GM12878 (cell line): Measurements from ENCODE around the gene CITED2. TPM values are rescaled to one million over a fixed set of nuclear protein-coding genes. Genes with fewer than 3 reads are reported as not detected.

ENCODE experiments used
- ATAC-seq: fragments of 200-7000 bp; cut with Tn5 transposase; 3 replicates; pipeline ENCODE4 v1.9.1; 2020; ENCODE audit warnings: mild to moderate bottlenecking, moderate library complexity
- BruUV-seq: library from RNA; stranded (reverse); fragments of 400-500 nt; replicated peaks from 2 replicates; lab custom pipeline; 2021; lab: Mats Ljungman, UMichigan
- CTCF ChIA-PET: fragments of 300-600 bp; sonication (Branson Sonifier 250); formaldehyde crosslinking; extraction: SDS; loops from one replicate; lab custom pipeline; 2021; ENCODE audit warnings: inconsistent platforms; lab: Yijun Ruan, JAX
- POLR2A ChIA-PET: fragments of 350-600 bp; formaldehyde crosslinking; extraction: SDS; loops from one replicate; lab custom pipeline; 2021; ENCODE audit warnings: inconsistent platforms; lab: Charles Lee
- RAD21 ChIA-PET: fragments of 300-600 bp; sonication (Branson Sonifier 250); formaldehyde crosslinking; loops from one replicate; lab custom pipeline; 2023; ENCODE audit warnings: antibody characterized with exemption; ENCODE audit not compliant: unreplicated experiment; lab: Charles Lee
- SMC1A ChIA-PET: fragments of 300-600 bp; sonication (Branson Sonifier 250); formaldehyde crosslinking; loops from one replicate; lab custom pipeline; 2023; ENCODE audit not compliant: unreplicated experiment, uncharacterized antibody; lab: Charles Lee
- DNase-seq: peaks from one replicate; pipeline ENCODE4 v3.0.0-alpha.2; 2011; ENCODE audit warnings: low read depth, low spot score
- FAIRE-seq: peaks from 3 replicates; lab custom pipeline; 2011; peaks lifted over from hg19 to GRCh38; lab: Jason Lieb, UNC
- H2AFZ ChIP-seq: 2 replicates; pipeline ENCODE4 v1.6.0; 2011; ENCODE audit warnings: low read depth, low read length, control low read depth; ENCODE audit not compliant: control insufficient read depth
- H3K27ac ChIP-seq: 2 replicates; pipeline ENCODE4 v1.5.1; 2011; ENCODE audit warnings: control low read depth; ENCODE audit not compliant: control insufficient read depth, insufficient read depth
- H3K27me3 ChIP-seq, 2 experiments: replicated peaks in 1 of 2; 2 replicates each; pipeline versions ENCODE4 v1.6.0 to v1.6.1; 2011; ENCODE audit warnings: low read length in 1 of 2; ENCODE audit not compliant: control insufficient read depth in 2 of 2, insufficient read depth in 2 of 2
- H3K36me3 ChIP-seq, 2 experiments: 2 replicates each; pipeline ENCODE4 v1.5.1; 2011; ENCODE audit warnings: low read length in 1 of 2; ENCODE audit not compliant: control insufficient read depth in 2 of 2, insufficient read depth in 2 of 2
- H3K4me1 ChIP-seq: 2 replicates; pipeline ENCODE4 v1.6.1; 2011; ENCODE audit warnings: mild to moderate bottlenecking, low read length, moderate library complexity, mixed read lengths; ENCODE audit not compliant: control insufficient read depth, insufficient read depth
- H3K4me2 ChIP-seq: 2 replicates; pipeline ENCODE4 v1.6.0; 2011; ENCODE audit warnings: control low read depth; ENCODE audit not compliant: control insufficient read depth, insufficient read depth
- H3K4me3 ChIP-seq: fragments of 200-600 bp; sonication (generic); 2 replicates; pipeline ENCODE4 v1.5.1; 2016
- H3K79me2 ChIP-seq: 2 replicates; pipeline ENCODE4 v1.6.0; 2011; ENCODE audit warnings: low read length; ENCODE audit not compliant: control insufficient read depth, insufficient read depth
- H3K9ac ChIP-seq: 2 replicates; pipeline ENCODE4 v1.8.0; 2011; ENCODE audit warnings: low read length, control low read depth, mixed read lengths; ENCODE audit not compliant: control insufficient read depth, insufficient read depth
- H3K9me3 ChIP-seq: replicated peaks from 3 replicates; pipeline ENCODE4 v1.5.1; 2011; ENCODE audit warnings: mild to moderate bottlenecking, low read length; ENCODE audit not compliant: control insufficient read depth, insufficient read depth
- H4K20me1 ChIP-seq: 2 replicates; pipeline ENCODE4 v1.6.0; 2011; ENCODE audit not compliant: control insufficient read depth, insufficient read depth
- CBX3 ChIP-seq: fragments of 200-600 bp; sonication (generic); IDR thresholded peaks from 2 replicates; pipeline ENCODE4 v1.6.1; 2016; ENCODE audit warnings: low read depth, borderline replicate concordance
- CHD2 ChIP-seq: IDR thresholded peaks from 2 replicates; pipeline ENCODE4 v1.6.1; 2011; ENCODE audit warnings: low read depth, low read length, improper control_type of control experiment, borderline replicate concordance
- DPF2 ChIP-seq: fragments of 450-650 bp; IDR thresholded peaks from 2 replicates; pipeline ENCODE4 v1.6.1; 2017; ENCODE audit warnings: mild to moderate bottlenecking
- EP300 ChIP-seq, 2 experiments: fragments of 150-350 bp in 1 of 2; IDR thresholded peaks; 2 replicates each; pipeline ENCODE4 v1.6.1; 2011 to 2012; ENCODE audit warnings: low read depth in 2 of 2, low read length in 2 of 2, borderline replicate concordance in 1 of 2, improper control_type of control experiment in 1 of 2, inconsistent platforms in 1 of 2; ENCODE audit not compliant: control insufficient read depth in 1 of 2
- HDAC2 ChIP-seq: fragments of 200-600 bp; sonication (generic); IDR thresholded peaks from 2 replicates; pipeline ENCODE4 v1.6.1; 2017
- NFIC ChIP-seq: IDR thresholded peaks from 2 replicates; pipeline ENCODE4 v1.6.1; 2012; ENCODE audit warnings: low read depth, mild to moderate bottlenecking, inconsistent platforms, low read length, moderate library complexity
- NFYA ChIP-seq: IDR thresholded peaks from 2 replicates; pipeline ENCODE4 v1.6.1; 2011; ENCODE audit warnings: low read depth, mild to moderate bottlenecking, low read length, improper control_type of control experiment, borderline replicate concordance
- RFX5 ChIP-seq: IDR thresholded peaks from 2 replicates; pipeline ENCODE4 v1.6.1; 2011; ENCODE audit warnings: low read depth, low read length, improper control_type of control experiment
- WGBS: methylation state at CpG from one replicate; pipeline ENCODE4 v1.1.6; 2016; ENCODE audit warnings: low lambda C conversion rate; ENCODE audit not compliant: insufficient replicate concordance, insufficient coverage; ENCODE audit errors: missing lambda C conversion rate; 5-methylcytosine and 5-hydroxymethylcytosine counted together
- in situ Hi-C: fragments of 300-500 bp; cut with MboI; formaldehyde crosslinking; loops from 9 replicates; pipeline ENCODE4 v1.14.3; 2018; ENCODE audit warnings: mixed read lengths
- intact Hi-C: fragments of 100-400 bp; cut with micrococcal nuclease; formaldehyde crosslinking; loops from one replicate; pipeline ENCODE4 v1.14.2; 2022; ENCODE audit not compliant: unreplicated experiment
- polyA plus RNA-seq, 11 experiments: library from polyadenylated mRNA; depleted of rRNA in 4 of 11; unstranded in 6 of 11; stranded (reverse) in 5 of 11; fragments of >200 nt; fragmentation: Nextera tagmentation in 4 of 11; fragmentation: Illumina TruSeq in 1 of 11; extraction: Ambion mirVana in 4 of 11; extraction: Trizol in 1 of 11; gene quantifications; 1 replicate in 1 of 11; 2 replicates in 10 of 11; pipeline versions ENCODE4 v1.2.1 to v1.2.3, GENCODE V29; 2011 to 2016; ENCODE audit warnings: inconsistent platforms in 2 of 11, missing spikeins in 2 of 11, low read depth in 1 of 11
- total RNA-seq, 4 experiments: library from RNA; depleted of rRNA in 3 of 4; stranded (reverse); fragments of >200 nt in 3 of 4; fragmentation: Illumina TruSeq in 1 of 4; extraction: Trizol in 1 of 4; gene quantifications; 2 replicates each; pipeline versions ENCODE4 v1.2.1 to v1.2.3, GENCODE V29; 2013 to 2021
- TF ChIP-seq, protein P1 (sequence below): IDR thresholded peaks from 2 replicates; pipeline ENCODE4 v1.6.1; 2011; ENCODE audit warnings: low read depth, low read length, improper control_type of control experiment, borderline replicate concordance
- TF ChIP-seq, protein P2 (sequence below): fragments of 450-650 bp; IDR thresholded peaks from 2 replicates; pipeline ENCODE4 v1.6.1; 2016; ENCODE audit warnings: mild to moderate bottlenecking, moderate library complexity, borderline replicate concordance
- TF ChIP-seq, protein P3 (sequence below): IDR thresholded peaks from 2 replicates; pipeline ENCODE4 v1.6.1; 2012; ENCODE audit warnings: low read length, inconsistent platforms

CITED2 gene
- total and polyA plus RNA-seq, 10 of the 15 experiments (the other 5 are each of a cell fraction or from before 2014, with no cell fraction given), result 0.08 to 20.0 (median 7.3) TPM

DNA sequence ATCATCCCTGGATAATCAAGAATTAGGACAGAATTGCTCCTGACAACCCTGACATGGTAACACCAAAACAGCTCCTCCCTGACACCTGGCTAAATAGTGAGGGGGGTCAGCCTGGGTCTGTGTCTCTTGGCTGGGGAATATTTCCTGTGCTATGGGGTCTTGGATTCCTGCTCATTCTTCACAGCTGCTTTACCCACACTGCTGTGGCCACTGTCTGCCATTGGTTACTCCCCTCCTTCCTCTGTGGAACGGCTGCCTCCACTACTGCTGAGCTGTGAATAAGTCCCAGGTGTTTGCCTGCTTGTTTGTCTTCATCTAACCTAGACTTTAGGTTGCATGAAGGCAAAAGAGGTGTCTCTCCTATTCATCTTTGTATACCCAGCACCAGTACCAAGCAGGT, 48.8 kb downstream of the CITED2 start:
- WGBS, result 0% methylated on average over 1 of the region's 1 CpG
- H3K79me2 ChIP-seq, result no peaks in the 10 kb centered on the region
- in situ Hi-C loops (no loop called here), intact Hi-C loops (loop anchor here (1.0 kb wide), 1 partner anchor 34 kb away; the partner anchor contains the start of gene TXLNB)
- no TSS peak for BruUV-seq
- DNase-seq (no peak), FAIRE-seq (no peak), ATAC-seq (peak; percentile 25)
- no peaks in the 10 kb centered on the region for H3K27me3 ChIP-seq
- ChIA-PET SMC1A (interaction anchor here (1.0 to 9.9 kb wide), 11 partner anchors 12 to 106 kb away, joined by 3 to 71 read pairs (median 4); partner anchors contain the start of genes CITED2 and TXLNB), POLR2A (interaction anchor here (0.7 to 3.7 kb wide), 4 partner anchors 10 to 55 kb away, joined by 3 to 25 read pairs (median 13); partner anchors contain the start of gene TXLNB), CTCF (interaction anchor here (0.7 to 5.1 kb wide), 10 partner anchors 11 to 106 kb away, joined by 3 to 28 read pairs (median 8); partner anchors contain the start of gene TXLNB), RAD21 (interaction anchor here (0.8 to 4.1 kb wide), 10 partner anchors 11 to 107 kb away, joined by 3 to 42 read pairs (median 6); partner anchors contain the start of genes CITED2 and TXLNB)
- peaks cover 27% of the 10 kb centered on the region for H3K4me1 ChIP-seq
- H4K20me1 ChIP-seq, result no peaks in the 10 kb centered on the region
- H2AFZ ChIP-seq, result peak overlapping the region; percentile 46; the same call in 1 of the 2 replicates
- peak overlapping the region; percentile 10; the same call in 1 of the 2 replicates for H3K4me2 ChIP-seq
- no peaks in the 10 kb centered on the region for H3K36me3 ChIP-seq
- H3K9me3 ChIP-seq, result no peaks in the 10 kb centered on the region; the same call in 2 of the 3 replicates
- no peak overlapping the region for H3K4me3 ChIP-seq
- no peak overlapping the region for H3K9ac ChIP-seq
- H3K27ac ChIP-seq, result peak overlapping the region; percentile 34
- TF ChIP-seq EP300 (IDR thresholded peaks at IDR 0.05; ENCODE audit: borderline replicate concordance in 1 of 2, control insufficient read depth in 1 of 2, low read depth in 2 of 2, low read length in 2 of 2), result no peak
- no peak for TF ChIP-seq NFIC
- TF ChIP-seq, protein P1, sequence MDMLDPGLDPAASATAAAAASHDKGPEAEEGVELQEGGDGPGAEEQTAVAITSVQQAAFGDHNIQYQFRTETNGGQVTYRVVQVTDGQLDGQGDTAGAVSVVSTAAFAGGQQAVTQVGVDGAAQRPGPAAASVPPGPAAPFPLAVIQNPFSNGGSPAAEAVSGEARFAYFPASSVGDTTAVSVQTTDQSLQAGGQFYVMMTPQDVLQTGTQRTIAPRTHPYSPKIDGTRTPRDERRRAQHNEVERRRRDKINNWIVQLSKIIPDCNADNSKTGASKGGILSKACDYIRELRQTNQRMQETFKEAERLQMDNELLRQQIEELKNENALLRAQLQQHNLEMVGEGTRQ, result no peak
- TF ChIP-seq RFX5, result no peak
- TF ChIP-seq, protein P2, sequence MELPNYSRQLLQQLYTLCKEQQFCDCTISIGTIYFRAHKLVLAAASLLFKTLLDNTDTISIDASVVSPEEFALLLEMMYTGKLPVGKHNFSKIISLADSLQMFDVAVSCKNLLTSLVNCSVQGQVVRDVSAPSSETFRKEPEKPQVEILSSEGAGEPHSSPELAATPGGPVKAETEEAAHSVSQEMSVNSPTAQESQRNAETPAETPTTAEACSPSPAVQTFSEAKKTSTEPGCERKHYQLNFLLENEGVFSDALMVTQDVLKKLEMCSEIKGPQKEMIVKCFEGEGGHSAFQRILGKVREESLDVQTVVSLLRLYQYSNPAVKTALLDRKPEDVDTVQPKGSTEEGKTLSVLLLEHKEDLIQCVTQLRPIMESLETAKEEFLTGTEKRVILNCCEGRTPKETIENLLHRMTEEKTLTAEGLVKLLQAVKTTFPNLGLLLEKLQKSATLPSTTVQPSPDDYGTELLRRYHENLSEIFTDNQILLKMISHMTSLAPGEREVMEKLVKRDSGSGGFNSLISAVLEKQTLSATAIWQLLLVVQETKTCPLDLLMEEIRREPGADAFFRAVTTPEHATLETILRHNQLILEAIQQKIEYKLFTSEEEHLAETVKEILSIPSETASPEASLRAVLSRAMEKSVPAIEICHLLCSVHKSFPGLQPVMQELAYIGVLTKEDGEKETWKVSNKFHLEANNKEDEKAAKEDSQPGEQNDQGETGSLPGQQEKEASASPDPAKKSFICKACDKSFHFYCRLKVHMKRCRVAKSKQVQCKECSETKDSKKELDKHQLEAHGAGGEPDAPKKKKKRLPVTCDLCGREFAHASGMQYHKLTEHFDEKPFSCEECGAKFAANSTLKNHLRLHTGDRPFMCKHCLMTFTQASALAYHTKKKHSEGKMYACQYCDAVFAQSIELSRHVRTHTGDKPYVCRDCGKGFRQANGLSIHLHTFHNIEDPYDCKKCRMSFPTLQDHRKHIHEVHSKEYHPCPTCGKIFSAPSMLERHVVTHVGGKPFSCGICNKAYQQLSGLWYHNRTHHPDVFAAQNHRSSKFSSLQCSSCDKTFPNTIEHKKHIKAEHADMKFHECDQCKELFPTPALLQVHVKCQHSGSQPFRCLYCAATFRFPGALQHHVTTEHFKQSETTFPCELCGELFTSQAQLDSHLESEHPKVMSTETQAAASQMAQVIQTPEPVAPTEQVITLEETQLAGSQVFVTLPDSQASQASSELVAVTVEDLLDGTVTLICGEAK, result no peak
- TF ChIP-seq CBX3, result no peak
- TF ChIP-seq, protein P3, sequence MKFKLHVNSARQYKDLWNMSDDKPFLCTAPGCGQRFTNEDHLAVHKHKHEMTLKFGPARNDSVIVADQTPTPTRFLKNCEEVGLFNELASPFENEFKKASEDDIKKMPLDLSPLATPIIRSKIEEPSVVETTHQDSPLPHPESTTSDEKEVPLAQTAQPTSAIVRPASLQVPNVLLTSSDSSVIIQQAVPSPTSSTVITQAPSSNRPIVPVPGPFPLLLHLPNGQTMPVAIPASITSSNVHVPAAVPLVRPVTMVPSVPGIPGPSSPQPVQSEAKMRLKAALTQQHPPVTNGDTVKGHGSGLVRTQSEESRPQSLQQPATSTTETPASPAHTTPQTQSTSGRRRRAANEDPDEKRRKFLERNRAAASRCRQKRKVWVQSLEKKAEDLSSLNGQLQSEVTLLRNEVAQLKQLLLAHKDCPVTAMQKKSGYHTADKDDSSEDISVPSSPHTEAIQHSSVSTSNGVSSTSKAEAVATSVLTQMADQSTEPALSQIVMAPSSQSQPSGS, result no peak
- TF ChIP-seq NFYA, result no peak
- TF ChIP-seq DPF2, result no peak
- no peak for TF ChIP-seq HDAC2
- TF ChIP-seq CHD2, result no peak
